Hematopoietic multipotent progenitor cell treated with erythropoietin and hydrocortisone succinate and interleukin-3 and kit ligand, for 15 days (in vitro differentiated cells): ENCODE data around the gene MRPL43.
"Not testable (repeated sequence)": the region's sequence is repeated elsewhere in the genome, so short reads cannot be mapped to it uniquely, and the experiment has no call there.

Source experiments
- DNase-seq: peaks from one replicate; pipeline ENCODE4 v3.0.0-alpha.2; 2015; ENCODE audit warnings: low spot score

The MRPL43 gene

GRCh38 chr10:100982916-100983830, 4.1 kb downstream of the MRPL43 start:
- DNase-seq, result no peak

DNA sequence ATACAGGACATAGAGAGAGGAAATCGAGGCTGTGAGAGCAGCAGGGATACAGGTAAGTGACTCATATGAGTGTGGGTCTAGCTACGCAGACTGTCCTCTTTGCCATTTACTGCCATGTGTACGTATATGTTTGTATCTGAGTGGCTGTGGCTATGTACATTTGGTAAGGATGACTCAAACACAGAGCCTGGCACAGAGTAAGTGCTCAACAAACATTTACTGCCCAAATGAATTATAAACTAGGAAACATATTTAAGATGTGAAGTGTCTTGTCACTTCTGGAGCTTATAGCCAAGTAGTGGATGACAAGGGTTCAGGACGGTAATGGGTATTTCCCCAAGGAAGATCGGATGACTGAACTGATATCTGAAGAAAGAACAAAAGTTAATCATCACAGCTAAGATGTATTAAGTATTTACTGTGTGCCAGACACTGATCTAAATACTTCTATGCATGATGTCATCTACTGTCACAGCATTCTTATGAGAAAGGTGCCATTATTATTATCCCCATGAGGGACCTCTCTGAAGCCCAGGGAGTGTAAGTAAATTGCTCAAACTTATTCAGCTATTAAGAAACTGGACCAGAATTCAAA, 6.0 kb downstream of the MRPL43 start:
- no peak for DNase-seq

- no peak for DNase-seq
Measured at GRCh38 chr10:100980711-100981110, 6.6 kb downstream of the MRPL43 start.

- DNase-seq, result no peak
Measured at GRCh38 chr10:100980311-100980710, 7.0 kb downstream of the MRPL43 start.

DNA sequence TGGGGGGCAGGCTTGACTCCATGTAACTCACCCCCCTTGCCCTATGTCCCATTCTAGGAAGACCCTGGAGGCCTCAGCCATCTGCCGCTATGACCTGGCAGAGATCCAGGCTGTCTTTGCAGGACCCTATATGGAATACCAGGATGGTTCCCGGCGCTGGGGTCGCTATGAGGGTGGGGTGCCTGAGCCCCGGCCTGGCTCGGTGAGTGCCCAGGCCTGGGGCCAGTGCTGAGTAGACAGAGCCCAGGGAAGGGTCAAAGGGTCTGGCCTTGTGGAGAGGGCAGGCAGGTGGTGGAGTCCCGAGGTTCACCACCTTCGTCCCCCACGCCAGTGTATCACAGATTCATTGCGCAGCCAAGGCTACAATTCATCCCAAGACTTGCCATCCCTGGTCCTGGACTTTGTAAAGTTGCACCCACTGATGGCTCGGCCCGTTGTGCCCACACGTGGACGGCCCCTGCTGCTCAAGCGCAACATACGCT, 7.5 kb downstream of the MRPL43 start:
- no peak for DNase-seq

GRCh38 chr10:100978901-100979195, 8.4 kb downstream of the MRPL43 start:
- DNase-seq, result no peak

DNA sequence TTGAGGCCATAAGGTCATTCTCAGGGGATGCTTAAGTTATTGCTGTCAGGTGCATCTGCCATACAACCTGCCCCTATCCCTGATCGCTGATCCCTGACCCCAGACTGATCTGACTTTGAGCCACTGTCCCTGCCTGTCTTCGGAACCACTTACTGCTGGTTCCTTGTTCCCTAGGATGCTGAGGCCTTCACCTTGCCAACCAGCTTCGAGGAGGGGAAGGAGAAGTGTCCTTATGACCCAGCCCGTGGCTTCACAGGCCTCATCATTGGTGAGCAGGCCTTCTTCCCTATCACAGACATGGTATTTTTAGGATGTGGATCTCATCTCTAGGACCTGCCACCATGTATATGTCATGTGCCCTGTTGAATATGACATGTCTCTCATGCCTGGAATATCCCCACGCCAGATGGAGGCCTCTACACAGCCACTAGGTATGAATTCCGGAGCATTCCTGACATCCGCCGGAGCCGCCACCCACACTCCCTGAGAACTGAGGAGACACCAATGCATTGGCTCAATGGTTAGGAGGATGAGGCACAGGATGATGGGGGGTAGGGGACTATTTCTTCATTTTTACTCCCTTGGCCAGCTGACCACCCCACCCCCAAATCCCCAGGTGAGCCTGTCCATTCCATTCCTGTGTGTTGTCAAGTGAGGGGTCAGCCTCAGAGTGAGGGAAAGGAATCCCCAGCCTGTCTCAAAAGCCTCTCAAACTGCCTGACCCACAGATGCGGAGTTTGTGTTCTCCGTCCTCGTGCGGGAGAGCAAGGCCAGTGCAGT, 9.0 kb downstream of the MRPL43 start:
- no peak for DNase-seq

DNA sequence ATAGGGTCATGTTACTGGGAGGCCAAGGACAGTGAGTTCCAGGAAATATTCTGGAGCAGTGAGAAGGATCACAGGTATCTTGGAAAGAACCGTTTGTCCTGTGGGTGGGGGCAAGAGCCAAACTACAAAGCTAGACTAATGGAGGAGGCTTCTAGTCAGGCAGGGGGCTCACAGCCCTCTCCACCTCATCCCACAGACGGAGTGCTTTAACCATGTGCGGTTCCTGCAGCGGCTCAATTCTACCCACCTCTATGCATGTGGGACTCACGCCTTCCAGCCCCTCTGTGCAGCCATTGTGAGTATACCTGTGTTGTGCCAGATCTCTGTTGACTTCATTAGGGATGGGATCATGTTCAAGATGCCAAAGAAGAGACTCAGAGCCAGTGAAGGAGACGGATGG, 9.9 kb downstream of the MRPL43 start:
- DNase-seq, result no peak

DNA sequence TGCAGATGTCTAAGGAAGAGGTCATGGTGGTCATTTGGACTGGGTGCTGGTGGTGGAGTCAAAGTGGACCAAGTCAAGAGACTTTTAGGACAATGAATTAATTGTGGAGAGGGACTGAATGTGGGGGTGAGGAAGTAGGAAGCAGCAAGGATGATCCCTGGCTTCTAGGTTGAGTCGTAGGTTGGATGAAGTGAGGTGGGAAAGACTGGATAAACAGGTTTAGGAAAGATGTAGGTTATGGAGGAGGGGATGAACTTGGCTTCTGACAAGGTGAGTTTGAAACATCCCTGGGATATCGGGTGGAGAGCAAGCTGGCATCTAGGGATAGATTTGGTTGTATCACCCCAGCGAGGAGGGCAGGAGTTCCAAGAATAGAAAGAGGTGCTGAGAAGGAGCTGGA, 10.4 kb downstream of the MRPL43 start:
- no peak for DNase-seq

- DNase-seq, result not testable (repeated sequence)
Measured at GRCh38 chr10:100975397-100975796, 11.9 kb downstream of the MRPL43 start.

- no peak for DNase-seq
Measured at GRCh38 chr10:100972904-100973535, 14.3 kb downstream of the MRPL43 start.

DNA sequence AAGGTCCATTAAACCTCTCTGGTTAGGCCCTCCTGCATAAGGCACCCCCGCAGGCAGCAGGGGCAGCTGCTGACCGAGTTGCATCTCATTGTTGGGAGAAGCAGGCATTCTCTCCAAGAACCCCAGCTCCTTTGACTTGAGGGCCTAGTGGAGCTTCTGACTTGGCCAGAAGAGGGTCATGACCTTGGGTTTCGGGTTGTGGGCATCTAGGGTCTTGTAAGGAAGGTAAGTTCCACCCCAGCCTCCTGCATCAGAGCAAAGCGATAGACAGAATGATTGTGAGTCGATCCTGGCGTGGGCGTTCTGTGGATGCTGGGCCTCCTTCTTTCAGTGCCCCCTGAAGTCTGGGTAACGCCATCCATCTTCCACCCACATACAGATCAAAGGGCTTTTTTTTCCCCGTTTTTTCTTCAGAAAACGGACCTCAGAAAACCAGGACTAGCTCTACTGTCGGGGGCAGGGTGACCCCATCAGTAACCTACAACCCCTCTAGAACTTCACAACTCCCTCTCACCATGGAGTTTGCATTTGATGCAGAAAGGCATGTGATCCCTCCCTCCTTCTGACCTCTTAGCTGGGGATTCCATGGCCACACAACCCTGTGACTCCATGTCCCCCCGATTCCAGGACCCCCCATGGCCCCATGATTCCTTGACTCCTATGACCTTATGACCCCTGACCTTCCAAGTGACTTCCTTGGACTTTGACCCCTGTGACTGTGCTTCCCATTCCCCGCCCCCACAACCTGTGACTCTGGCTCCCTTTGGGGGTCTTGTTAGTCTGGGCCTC, 15.0 kb downstream of the MRPL43 start:
- DNase-seq, result no peak

DNA sequence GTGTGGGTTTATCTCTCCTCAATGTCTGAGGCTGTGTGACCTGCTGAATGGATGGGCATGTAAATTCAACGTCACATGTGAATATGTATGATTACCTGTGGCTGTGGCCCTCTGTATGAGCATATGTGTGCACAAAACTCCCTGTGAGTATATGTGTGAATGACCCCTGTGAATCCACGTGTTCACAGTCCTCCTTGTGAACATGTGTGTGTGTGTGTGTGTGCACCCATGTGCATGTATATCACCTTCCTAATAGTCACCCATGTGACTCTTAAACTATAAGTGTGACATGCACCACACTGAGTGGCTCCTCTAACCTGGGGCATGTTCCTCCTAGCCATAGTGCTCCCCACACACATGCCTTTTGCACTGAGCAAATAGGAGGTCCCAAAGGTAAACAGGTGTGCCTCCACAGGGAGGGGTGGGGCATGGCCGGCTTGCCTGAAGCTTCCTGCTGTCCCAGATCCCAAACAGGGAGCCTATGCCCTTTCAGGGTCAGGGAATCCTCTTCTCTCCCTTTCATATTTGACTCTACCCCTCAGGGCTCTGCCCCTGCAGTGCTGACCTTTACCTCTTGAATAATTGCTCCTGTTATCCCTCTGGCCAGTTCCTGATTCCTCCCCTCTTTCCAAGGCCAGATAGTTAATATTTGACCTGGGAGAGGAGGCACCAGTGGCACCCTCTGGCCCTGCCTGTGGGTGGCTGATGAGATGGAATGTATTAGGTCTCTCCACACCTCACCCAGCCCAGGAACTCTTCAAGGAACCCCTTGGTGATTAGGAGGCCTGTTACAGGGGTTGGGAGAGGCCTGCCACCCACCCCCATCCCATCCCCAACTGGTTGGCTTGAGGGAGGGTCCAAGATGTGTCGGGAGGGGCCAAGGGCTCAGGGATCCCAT, 16.1 kb downstream of the MRPL43 start:
- no peak for DNase-seq

- no peak for DNase-seq
Measured at GRCh38 chr10:100970076-100970913, 17.0 kb downstream of the MRPL43 start.

GRCh38 chr10:100969187-100970075, 17.9 kb downstream of the MRPL43 start, which contains the start of gene SEMA4G:
TSS of gene SEMA4G (plus strand) at chr10:100969504. CDS start at chr10:100972913, 3,409 bp downstream.
- peak; percentile 23 for DNase-seq

- no peak for DNase-seq
Measured at GRCh38 chr10:100968863-100969186, 18.5 kb downstream of the MRPL43 start.

DNA sequence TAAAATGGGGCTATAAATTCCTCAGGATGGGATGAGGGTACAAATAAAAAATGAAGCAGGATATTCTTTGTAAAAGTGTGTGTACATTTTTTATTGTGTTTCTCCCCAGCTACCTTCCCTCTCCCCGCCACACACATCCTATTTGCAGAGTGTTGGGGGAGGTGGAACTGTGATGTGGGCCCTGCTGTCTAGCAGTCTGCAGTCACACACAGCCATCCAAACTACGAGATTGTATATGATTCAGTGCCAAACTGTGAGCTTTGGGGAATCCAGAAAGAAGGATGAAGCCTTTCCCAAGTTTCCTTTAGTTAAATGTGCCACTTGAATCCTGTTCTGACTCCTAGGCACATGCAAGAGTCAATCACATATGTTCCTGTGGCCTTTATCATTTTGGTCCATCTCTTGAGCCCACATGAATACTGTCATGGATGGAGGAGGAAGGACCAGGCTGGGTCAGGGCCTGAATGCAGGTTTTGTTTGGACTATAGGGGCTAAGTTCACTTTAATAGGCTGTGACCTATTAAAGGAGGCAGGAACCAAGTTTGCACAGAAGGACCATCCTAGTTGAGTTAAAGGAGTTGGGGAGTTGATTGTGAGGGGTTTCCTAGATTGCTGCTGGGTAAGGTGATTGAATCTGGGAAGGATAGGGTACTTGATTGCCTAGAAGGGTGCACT, 19.1 kb downstream of the MRPL43 start:
- DNase-seq, result no peak

DNA sequence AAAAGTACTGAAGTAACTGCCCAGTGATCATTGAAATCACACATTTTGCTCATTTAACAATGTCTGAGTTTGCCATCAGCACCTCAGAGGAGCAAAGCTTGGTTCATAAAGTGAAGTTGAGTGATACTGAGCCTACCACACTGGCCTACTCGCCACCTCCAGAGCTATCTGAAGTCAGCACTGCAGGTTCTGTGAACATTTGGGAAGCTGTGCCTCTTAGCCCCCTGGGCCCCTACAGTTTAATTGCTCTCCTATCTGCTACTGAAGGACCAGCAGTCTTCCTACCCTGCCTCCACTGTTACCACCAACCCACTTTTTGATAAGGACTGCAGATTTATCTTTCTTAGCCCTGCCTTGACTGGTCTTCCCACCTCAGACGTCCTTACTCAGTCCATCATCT, 20.0 kb downstream of the MRPL43 start:
- DNase-seq, result no peak
